Measurements from ENCODE around the gene KTN1.

Gene KTN1

GRCh38 chr14:55579724-55580469, at the start of gene KTN1:
TSS of gene KTN1 (plus strand) at chr14:55580207. CDS start at chr14:55612049, 31,842 bp downstream.
- DNase-seq, result peak; percentile 89

GRCh38 chr14:55530464-55530863, 49.5 kb upstream of the KTN1 start:
- no peak for DNase-seq

GRCh38 chr14:55532645-55533344, 47.2 kb upstream of the KTN1 start:
- no peak for DNase-seq

GRCh38 chr14:55533960-55534359, 46.0 kb upstream of the KTN1 start:
- no peak for DNase-seq

- DNase-seq, result no peak
Measured at GRCh38 chr14:55535516-55536203, 44.3 kb upstream of the KTN1 start.

GRCh38 chr14:55536204-55536708, 43.8 kb upstream of the KTN1 start:
- DNase-seq, result no peak

GRCh38 chr14:55537782-55538181, 42.2 kb upstream of the KTN1 start:
- no peak for DNase-seq

GRCh38 chr14:55539975-55540374, 40.0 kb upstream of the KTN1 start:
- DNase-seq, result no peak

GRCh38 chr14:55540847-55541773, 38.9 kb upstream of the KTN1 start:
- DNase-seq, result no peak

- DNase-seq, result no peak
Measured at GRCh38 chr14:55545779-55546178, 34.2 kb upstream of the KTN1 start.

- no peak for DNase-seq
Measured at GRCh38 chr14:55546212-55546874, 33.7 kb upstream of the KTN1 start.

GRCh38 chr14:55547650-55548315, 32.2 kb upstream of the KTN1 start:
- DNase-seq, result no peak

- no peak for DNase-seq
Measured at GRCh38 chr14:55553791-55554190, 26.2 kb upstream of the KTN1 start.

- peak; percentile 74 for DNase-seq
Measured at GRCh38 chr14:55556929-55557623, 22.9 kb upstream of the KTN1 start.

- no peak for DNase-seq
Measured at GRCh38 chr14:55562135-55562534, 17.9 kb upstream of the KTN1 start.

GRCh38 chr14:55568618-55569017, 11.4 kb upstream of the KTN1 start:
- no peak for DNase-seq

- no peak for DNase-seq
Measured at GRCh38 chr14:55571125-55571889, 8.7 kb upstream of the KTN1 start.

- DNase-seq, result no peak
Measured at GRCh38 chr14:55572578-55572977, 7.4 kb upstream of the KTN1 start.

- DNase-seq, result no peak
Measured at GRCh38 chr14:55574988-55575387, 5.0 kb upstream of the KTN1 start.

- DNase-seq, result no peak
Measured at GRCh38 chr14:55577229-55577628, 2.8 kb upstream of the KTN1 start.

All from left hindlimb (tissue), 1 donor.